LNCaP clone FGC (cell line): ENCODE results near the gene UST.

Experiments
- DNase-seq: peaks from one replicate; pipeline ENCODE4 v3.0.0-alpha.2; 2011; ENCODE audit warnings: low read depth
- H3K4me3 ChIP-seq: 2 replicates; pipeline ENCODE4 v1.5.1; 2011; ENCODE audit warnings: mild to moderate bottlenecking, low read depth, low read length, control low read depth
- TF ChIP-seq, protein P1 (sequence below): IDR thresholded peaks from 2 replicates; pipeline ENCODE4 v1.5.1; 2012; ENCODE audit warnings: mild to moderate bottlenecking; ENCODE audit not compliant: control insufficient read depth, insufficient read depth; ENCODE audit errors: extremely low read depth

Gene UST

DNA sequence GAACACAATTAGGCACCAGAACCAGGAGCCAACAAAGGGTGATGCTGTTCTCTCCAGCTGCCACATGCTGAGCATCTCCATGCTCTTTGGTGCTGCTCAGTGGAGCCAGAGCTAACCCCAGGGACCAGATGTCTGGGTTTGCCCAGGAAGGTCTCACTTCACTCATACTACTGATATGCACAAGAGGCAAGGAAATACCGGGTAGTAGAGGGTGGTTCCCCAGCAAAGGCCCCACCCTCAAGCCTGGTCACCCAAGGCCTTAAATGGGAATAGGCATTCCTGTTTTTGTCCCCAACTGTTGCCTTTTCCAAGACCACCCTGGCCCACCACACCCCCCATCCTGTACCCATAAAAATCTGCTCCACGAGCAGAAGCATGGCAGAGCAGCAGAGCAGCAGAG is 366.1 kb downstream of the UST start:
- no peak overlapping the region for H3K4me3 ChIP-seq
- DNase-seq: no peak
- TF ChIP-seq, protein P1, sequence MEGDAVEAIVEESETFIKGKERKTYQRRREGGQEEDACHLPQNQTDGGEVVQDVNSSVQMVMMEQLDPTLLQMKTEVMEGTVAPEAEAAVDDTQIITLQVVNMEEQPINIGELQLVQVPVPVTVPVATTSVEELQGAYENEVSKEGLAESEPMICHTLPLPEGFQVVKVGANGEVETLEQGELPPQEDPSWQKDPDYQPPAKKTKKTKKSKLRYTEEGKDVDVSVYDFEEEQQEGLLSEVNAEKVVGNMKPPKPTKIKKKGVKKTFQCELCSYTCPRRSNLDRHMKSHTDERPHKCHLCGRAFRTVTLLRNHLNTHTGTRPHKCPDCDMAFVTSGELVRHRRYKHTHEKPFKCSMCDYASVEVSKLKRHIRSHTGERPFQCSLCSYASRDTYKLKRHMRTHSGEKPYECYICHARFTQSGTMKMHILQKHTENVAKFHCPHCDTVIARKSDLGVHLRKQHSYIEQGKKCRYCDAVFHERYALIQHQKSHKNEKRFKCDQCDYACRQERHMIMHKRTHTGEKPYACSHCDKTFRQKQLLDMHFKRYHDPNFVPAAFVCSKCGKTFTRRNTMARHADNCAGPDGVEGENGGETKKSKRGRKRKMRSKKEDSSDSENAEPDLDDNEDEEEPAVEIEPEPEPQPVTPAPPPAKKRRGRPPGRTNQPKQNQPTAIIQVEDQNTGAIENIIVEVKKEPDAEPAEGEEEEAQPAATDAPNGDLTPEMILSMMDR: no peak

DNA sequence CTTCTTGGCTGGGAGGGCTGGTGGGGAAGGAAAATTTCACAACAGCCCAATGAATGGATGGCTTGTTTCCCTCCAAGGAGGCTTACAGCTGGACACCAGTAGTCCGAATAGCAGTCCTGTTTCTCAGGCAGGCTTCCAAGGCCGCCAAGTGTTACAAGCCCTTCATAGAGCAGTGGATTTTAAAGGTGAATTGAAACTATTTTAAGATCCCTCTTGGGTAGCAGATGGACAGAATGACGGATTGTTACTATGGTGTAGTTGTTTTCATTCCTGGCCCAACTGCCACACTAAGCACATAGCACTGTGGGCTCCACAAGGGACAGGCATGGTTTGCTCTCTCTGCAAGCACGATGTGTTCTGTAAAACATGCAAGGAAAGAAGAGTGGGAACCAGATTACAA is 367.3 kb downstream of the UST start:
- no peak overlapping the region for H3K4me3 ChIP-seq
- DNase-seq: no peak
- TF ChIP-seq, protein P1: no peak

DNA sequence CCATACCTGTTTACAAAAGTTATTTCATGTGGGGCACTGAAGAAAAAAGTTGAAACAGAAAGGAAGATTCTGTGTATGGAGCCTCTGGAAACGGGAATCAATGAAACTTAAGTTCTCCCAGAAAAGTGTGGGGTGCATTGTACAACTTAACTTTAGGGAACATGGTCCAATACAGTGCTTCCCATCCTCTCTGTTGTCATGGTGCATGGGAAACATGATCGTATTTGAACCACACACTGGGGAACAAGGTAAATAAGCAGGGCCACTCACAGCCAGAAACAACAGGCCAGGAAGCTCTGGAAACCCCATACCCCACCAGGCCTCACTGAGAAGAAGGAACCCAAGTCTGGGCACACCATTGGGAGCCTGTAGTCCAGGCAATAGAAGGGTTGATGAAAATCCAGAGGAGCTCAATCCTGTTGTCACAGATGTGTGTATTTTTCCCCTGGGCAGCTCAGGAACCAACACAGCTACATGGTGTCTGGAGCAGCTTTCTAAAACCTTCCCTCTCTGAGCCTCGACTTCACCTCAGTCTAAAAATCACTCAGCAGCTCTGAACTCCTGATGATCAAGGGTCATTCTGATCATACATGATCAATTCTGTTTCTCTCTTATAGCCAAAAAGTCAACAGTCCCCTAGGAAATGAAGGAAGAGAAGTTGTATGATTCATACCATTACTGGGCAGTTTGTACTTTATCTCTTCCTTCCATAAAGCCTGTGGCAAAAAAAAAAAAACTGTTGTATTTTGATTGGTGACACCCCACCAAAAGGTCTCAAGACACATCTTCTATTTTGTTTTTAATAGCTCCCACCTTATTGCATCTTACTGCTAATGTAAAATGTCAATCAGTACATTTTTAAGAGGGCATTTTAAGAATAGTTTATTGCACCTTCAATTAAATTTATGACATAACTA is 372.2 kb downstream of the UST start:
- no peak overlapping the region for H3K4me3 ChIP-seq
- TF ChIP-seq, protein P1: no peak
- no peak for DNase-seq

DNA sequence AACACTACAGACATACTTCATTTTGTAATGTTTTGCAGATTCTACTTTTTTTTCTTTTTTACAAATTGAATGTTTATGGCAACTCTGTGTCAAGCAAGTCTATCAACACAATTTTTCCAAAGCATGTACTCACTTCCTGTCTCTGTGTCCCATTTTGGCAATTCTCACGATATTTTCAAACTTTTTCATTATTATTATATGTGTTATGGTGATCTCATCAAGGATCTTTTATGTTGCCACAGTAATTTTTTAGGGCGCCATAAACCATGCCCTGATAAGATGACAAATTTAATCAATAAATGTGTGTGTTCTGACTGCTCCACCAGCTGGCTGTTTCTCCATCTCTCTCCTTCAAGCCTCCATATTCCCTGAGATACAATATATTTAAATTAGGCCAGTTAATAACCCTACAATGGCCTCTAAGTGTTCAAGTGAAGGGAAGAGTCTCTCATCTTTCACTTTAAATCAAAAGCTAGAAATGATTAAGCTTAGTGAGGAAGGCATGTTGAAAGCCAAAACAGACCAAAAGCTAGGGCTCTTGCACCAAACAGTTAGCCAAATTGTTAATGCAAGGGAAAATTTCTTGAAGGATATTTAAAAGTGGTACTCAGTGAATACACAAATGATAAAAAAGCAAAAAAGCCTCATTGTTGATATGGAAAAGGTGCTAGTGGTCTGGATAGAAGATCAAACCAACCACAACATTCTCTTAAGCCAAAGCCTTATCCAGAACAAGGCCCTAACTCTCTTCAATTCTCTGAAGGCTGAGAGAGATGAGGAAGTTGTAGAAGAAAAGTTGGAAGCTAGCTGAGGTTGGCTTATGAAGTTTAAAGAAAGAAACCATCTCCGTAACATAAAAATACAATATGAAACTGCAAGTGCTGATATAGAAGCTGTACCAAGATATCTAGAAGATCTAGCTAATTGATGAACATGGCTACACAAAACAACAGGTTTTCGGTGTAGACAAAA is 376.3 kb downstream of the UST start:
- no peak overlapping the region for H3K4me3 ChIP-seq
- TF ChIP-seq, protein P1: no peak
- no peak for DNase-seq

DNA sequence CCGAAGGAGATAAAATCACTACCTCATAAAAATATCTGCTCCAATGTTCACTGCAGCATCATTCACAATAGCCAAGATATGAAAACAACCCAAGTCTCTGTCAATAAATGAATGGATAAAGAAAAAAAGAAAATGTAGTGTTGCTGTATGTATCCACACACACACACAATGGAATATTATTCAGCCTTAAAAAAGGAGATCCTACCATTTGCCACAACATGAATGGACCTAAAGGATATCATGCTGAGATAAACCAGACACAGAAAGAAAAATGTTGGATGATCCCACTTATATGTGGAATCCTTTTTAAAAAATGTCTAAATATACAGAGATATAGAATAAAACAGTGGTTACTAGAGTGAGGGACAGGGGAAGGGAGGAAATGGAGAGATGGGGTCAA is 378.5 kb downstream of the UST start:
- no peak overlapping the region for H3K4me3 ChIP-seq
- DNase-seq: no peak
- TF ChIP-seq, protein P1: no peak
